BE2C (cell line): ENCODE measurements around the gene ALPK3.

Source experiments
- DNase-seq: peaks from one replicate; pipeline ENCODE4 v3.0.0-alpha.2; 2020
- H3K27me3 ChIP-seq: fragments of 250-450 bp; sonication (Bioruptor Pico); 2 replicates; pipeline ENCODE4 v1.5.1; 2020; ENCODE audit warnings: mild to moderate bottlenecking
- H3K36me3 ChIP-seq: fragments of 250-450 bp; sonication (Bioruptor Pico); 2 replicates; pipeline ENCODE4 v1.5.1; 2020; ENCODE audit warnings: mild to moderate bottlenecking
- H3K4me1 ChIP-seq: fragments of 250-450 bp; sonication (Bioruptor Pico); 2 replicates; pipeline ENCODE4 v1.5.1; 2020
- H3K4me3 ChIP-seq: 2 replicates; pipeline ENCODE4 v1.5.1; 2011; ENCODE audit warnings: low read depth, low read length
- H3K9me3 ChIP-seq: fragments of 250-450 bp; sonication (Bioruptor Pico); 2 replicates; pipeline ENCODE4 v1.5.1; 2020
- CTCF ChIP-seq: IDR thresholded peaks from 2 replicates; pipeline ENCODE4 v1.5.1; 2012; ENCODE audit warnings: mild to moderate bottlenecking, low read depth, low read length

The ALPK3 gene

DNA sequence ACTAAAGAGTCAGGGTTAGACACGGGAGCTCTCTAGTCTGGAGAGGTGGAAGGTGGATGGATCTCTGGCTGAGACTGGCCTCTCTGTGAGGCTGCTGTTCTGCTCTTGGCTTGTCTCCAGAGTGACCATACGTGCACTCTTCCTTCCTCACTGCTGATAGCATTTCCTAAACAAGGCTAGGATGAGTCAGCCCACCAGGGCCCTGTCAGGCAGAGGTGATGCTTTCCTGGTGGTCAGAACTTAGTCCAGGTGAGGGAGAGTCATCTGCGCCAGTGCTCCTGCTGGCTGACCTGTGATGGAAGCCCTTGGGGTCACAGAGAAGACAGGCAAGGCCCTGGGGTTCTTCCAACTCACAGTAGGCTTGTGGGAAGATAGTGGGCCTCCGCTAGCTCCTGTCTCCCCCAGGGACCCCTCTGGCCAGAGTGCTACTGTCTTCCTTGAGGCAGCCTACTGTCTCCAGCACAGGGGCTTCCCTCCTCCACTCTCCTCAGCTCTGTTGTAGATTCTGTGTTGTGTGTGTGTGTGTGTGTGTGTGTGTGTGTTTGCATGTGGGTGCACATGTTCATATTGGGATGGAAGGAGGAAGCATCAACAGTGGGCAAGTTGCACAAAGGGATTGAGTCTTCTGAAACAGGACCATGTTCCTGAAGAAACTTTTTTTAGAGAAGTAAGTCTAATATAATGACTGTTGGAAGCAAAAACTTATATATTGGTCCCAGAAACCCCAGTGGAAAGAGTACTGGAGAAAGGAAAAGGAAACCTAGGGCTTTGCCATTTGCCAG lies 16.5 kb downstream of the ALPK3 start:
- no peaks in the 10 kb centered on the region for H3K9me3 ChIP-seq
- H3K27me3 ChIP-seq: no peaks in the 10 kb centered on the region
- TF ChIP-seq CTCF: no peak
- H3K36me3 ChIP-seq: no peaks in the 10 kb centered on the region
- peak; percentile 43 for DNase-seq
- H3K4me1 ChIP-seq: peaks cover 8% of the 10 kb centered on the region
- H3K4me3 ChIP-seq: no peak overlapping the region

DNA sequence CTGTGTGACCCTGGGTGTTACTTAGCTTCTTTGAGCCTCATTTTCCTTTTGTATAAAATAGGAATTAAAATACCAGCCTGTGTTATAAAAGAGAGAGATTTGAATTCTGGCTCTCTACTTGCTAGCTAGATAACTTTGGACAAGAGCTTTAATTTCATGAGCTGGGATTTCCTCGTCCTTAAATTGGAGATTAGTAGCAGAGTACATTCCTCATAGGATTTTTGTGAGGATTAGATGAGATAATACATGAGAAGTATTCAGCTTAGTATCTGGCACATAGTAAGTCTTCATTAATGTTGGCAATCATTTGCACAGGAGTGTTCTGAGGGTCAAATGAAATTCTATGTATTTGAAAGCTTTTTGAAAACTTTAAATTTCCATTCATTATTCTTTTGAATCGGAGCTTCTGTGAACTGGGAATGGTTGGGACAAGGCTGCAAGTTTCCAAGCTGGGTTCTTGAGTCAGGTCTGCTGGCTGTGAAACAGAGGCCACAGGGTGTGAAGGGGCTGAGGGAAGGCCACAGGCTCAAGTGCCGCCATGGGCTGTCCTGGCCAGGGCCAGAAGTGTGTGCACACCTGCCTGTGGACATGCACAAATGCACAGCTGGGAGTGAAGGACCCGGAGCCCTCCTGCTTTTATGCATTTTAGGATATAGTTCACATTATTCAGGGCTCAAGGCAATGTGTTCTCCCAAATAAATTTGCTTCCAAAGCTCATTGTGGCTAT lies 17.2 kb downstream of the ALPK3 start:
- Histone ChIP-seq H3K27me3 (no peaks in the 10 kb centered on the region), H3K4me1 (peaks cover 8% of the 10 kb centered on the region), H3K4me3 (no peak overlapping the region), H3K36me3 (no peaks in the 10 kb centered on the region), H3K9me3 (no peaks in the 10 kb centered on the region)
- TF ChIP-seq CTCF: no peak
- DNase-seq: no peak

DNA sequence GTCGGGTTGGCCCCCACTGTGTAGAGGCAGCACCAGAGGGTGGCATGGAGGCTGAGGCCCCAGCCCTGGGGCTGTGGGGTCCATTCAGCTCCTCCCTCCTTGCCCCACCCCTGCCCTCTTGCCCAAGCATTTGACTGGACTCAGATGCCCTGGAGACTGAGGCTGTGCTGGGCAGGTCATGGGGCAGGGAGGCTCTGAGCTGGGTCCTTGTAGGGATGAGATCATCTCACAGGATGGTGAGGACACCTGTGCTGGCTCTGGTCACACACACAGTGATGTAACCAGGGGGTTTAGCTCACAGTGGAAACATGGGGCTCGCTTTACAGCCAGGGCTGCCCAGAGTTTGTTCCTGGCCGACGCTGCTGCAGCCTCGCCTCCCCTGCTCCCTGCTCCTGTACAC lies 17.8 kb downstream of the ALPK3 start:
- no peaks in the 10 kb centered on the region for H3K27me3 ChIP-seq

DNA sequence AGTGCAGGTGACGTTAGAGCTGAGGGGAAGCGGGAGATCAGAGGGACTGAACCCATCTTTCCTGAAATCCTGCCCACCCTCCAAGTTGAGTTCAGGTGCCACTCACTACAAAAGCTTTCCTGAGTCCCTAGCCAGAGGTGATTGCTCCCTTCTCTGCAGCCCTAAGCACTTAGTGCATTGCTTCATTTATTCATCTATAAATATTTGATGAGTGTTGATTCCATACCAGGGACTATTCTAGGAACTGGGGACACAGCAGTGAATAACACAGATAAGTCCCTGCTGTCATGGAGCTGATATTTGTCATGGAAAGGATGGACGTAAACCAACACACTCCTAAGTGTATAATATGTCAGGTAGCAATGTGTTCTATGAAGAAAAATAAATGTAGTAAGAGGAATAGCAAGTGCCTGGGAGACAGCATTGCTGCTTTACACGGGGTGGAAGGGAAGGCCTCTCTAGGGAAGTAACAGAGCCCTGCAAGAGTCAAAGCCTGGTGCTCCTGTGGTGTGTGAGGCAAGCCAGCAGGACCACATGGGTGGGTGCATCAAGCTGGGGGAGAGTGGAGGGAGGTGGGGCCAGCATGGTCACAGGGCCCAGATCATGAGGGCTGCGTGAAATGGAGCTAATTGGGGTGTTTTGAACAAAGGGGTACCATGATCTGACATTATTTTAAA lies 18.6 kb downstream of the ALPK3 start:
- no peak for TF ChIP-seq CTCF
- H3K36me3 ChIP-seq: no peaks in the 10 kb centered on the region
- peaks cover 8% of the 10 kb centered on the region for H3K4me1 ChIP-seq
- no peaks in the 10 kb centered on the region for H3K9me3 ChIP-seq
- no peak overlapping the region for H3K4me3 ChIP-seq
- no peaks in the 10 kb centered on the region for H3K27me3 ChIP-seq
- DNase-seq: no peak

More for the DNA sequence above, 17.8 kb downstream of the ALPK3 start:
- peaks cover 8% of the 10 kb centered on the region for H3K4me1 ChIP-seq
- no peak for TF ChIP-seq CTCF
- H3K4me3 ChIP-seq: no peak overlapping the region
- H3K36me3 ChIP-seq: no peaks in the 10 kb centered on the region
- no peak for DNase-seq
- no peaks in the 10 kb centered on the region for H3K9me3 ChIP-seq

DNA sequence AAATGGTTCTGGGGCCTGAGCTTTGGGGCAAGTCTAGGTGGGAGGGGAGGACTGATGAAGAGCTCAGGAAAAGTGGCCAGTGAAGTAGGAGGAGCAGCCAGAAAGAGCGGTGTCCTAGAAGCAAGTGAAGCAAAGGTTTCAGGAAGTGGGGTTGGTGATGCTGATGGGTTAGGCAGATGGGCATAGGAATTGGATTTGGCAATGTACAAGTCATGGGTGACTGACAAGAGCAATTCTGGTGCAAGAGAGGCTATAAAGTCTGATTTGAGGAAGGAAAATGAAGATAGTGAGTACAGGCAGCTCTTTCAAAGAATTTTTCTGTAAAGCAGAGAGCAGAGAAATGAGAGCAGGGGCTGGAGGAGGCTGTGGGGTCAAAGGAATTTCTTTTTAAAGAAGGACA lies 19.7 kb downstream of the ALPK3 start:
- H3K4me1 ChIP-seq: peaks cover 8% of the 10 kb centered on the region
- DNase-seq: no peak
- H3K4me3 ChIP-seq: no peak overlapping the region
- H3K36me3 ChIP-seq: no peaks in the 10 kb centered on the region
- TF ChIP-seq CTCF: no peak
- no peaks in the 10 kb centered on the region for H3K27me3 ChIP-seq
- H3K9me3 ChIP-seq: no peaks in the 10 kb centered on the region
